Liver (tissue), 9 donors: Measurements from ENCODE around the gene PTER. TPM values are rescaled to one million over a fixed set of nuclear protein-coding genes. Genes with fewer than 3 reads are reported as not detected.

ENCODE experiments used
- DNase-seq: peaks from one replicate; pipeline ENCODE4 v3.0.0-alpha.2; 2017; ENCODE audit warnings: low spot score
- H3K27ac ChIP-seq, 2 donors: one replicate each; pipeline ENCODE4 v1.7.0; 2013; ENCODE audit warnings: inconsistent platforms in 2 of 2, low read length in 2 of 2, control low read depth in 1 of 2, low read depth in 1 of 2, mild to moderate bottlenecking in 1 of 2
- H3K27me3 ChIP-seq, 4 donors: one replicate each; pipeline versions ENCODE4 v1.6.1 to v1.7.0; 2013; ENCODE audit warnings: low read length in 3 of 4, inconsistent platforms in 1 of 4, mild to moderate bottlenecking in 1 of 4, moderate library complexity in 1 of 4; ENCODE audit not compliant: control insufficient read depth in 4 of 4, insufficient read depth in 4 of 4
- H3K36me3 ChIP-seq, 4 donors: one replicate each; pipeline versions ENCODE4 v1.6.1 to v1.7.0; 2013; ENCODE audit warnings: low read length in 3 of 4, mild to moderate bottlenecking in 3 of 4, low read depth in 1 of 4, moderate library complexity in 1 of 4; ENCODE audit not compliant: control insufficient read depth in 4 of 4, insufficient read depth in 3 of 4
- H3K4me1 ChIP-seq, 4 donors: one replicate each; pipeline versions ENCODE4 v1.6.1 to v1.7.0; 2013; ENCODE audit warnings: low read length in 3 of 4, mild to moderate bottlenecking in 3 of 4, moderate library complexity in 1 of 4; ENCODE audit not compliant: control insufficient read depth in 4 of 4, insufficient read depth in 4 of 4
- H3K4me3 ChIP-seq, 3 donors: one replicate each; pipeline versions ENCODE4 v1.6.1 to v1.7.0; 2013; ENCODE audit warnings: low read length in 3 of 3, control low read depth in 1 of 3, low read depth in 1 of 3, mild to moderate bottlenecking in 1 of 3
- H3K9ac ChIP-seq, 2 donors: one replicate each; pipeline ENCODE4 v1.7.0; 2013; ENCODE audit warnings: low read length in 2 of 2, mild to moderate bottlenecking in 2 of 2, moderate library complexity in 2 of 2, control low read depth in 1 of 2, low read depth in 1 of 2
- H3K9me3 ChIP-seq, 4 donors: one replicate each; pipeline versions ENCODE4 v1.6.1 to v1.7.0; 2013; ENCODE audit warnings: low read length in 3 of 4; ENCODE audit not compliant: control insufficient read depth in 4 of 4
- ATF3 ChIP-seq: IDR thresholded peaks from 2 replicates; pipeline ENCODE4 v1.6.1; 2016; ENCODE audit warnings: antibody characterized with exemption
- CTCF ChIP-seq: fragments of 150-350 bp; IDR thresholded peaks from 2 replicates; pipeline ENCODE4 v1.5.1; 2017; ENCODE audit warnings: improper control_type of control experiment, low read depth, low read length; ENCODE audit not compliant: missing input control
- EGR1 ChIP-seq, 2 donors: IDR thresholded peaks; 2 replicates each; pipeline ENCODE4 v1.6.1; 2016 to 2018; ENCODE audit warnings: antibody characterized with exemption in 2 of 2, low read depth in 2 of 2
- FOXA2 ChIP-seq: IDR thresholded peaks from 2 replicates; pipeline ENCODE4 v1.6.1; 2016; ENCODE audit warnings: antibody characterized with exemption
- GABPA ChIP-seq, 2 donors: IDR thresholded peaks in 1 of 2; conservative IDR thresholded peaks in 1 of 2; 2 replicates each; pipeline ENCODE4 v1.6.1; 2016; ENCODE audit warnings: antibody characterized with exemption in 2 of 2, mild to moderate bottlenecking in 1 of 2, moderate library complexity in 1 of 2
- HNF4G ChIP-seq: IDR thresholded peaks from 2 replicates; pipeline ENCODE4 v1.6.1; 2016; ENCODE audit warnings: antibody characterized with exemption
- NR2F2 ChIP-seq: IDR thresholded peaks from 2 replicates; pipeline ENCODE4 v1.6.1; 2016; ENCODE audit warnings: antibody characterized with exemption
- RAD21 ChIP-seq, 2 donors: IDR thresholded peaks; 2 replicates each; pipeline ENCODE4 v1.6.1; 2016; ENCODE audit warnings: antibody characterized with exemption in 2 of 2, mild to moderate bottlenecking in 2 of 2
- REST ChIP-seq: IDR thresholded peaks from 2 replicates; pipeline ENCODE4 v1.6.1; 2016; ENCODE audit warnings: antibody characterized with exemption, mild to moderate bottlenecking
- RXRA ChIP-seq, 2 donors: IDR thresholded peaks; 2 replicates each; pipeline ENCODE4 v1.6.1; 2017 to 2018; ENCODE audit warnings: antibody characterized with exemption in 2 of 2, mild to moderate bottlenecking in 1 of 2
- YY1 ChIP-seq: IDR thresholded peaks from 2 replicates; pipeline ENCODE4 v1.6.1; 2016; ENCODE audit warnings: antibody characterized with exemption, mild to moderate bottlenecking
- ZBTB33 ChIP-seq: IDR thresholded peaks from 2 replicates; pipeline ENCODE4 v1.6.1; 2016; ENCODE audit warnings: antibody characterized with exemption
- WGBS: extraction: QIAGEN DNeasy Blood & Tissue Kit; methylation state at CpG from one replicate; pipeline ENCODE4 v1.1.7; 2013; 5-methylcytosine and 5-hydroxymethylcytosine counted together
- polyA plus RNA-seq, 2 donors: library from polyadenylated mRNA; stranded (reverse) in 1 of 2; unstranded in 1 of 2; fragments of 200-250 nt in 1 of 2; fragments of >200 nt in 1 of 2; fragmentation: Nextera tagmentation in 1 of 2; extraction: Ambion mirVana in 1 of 2; gene quantifications; one replicate each; pipeline versions ENCODE4 v1.2.1 to v1.2.3, GENCODE V29; 2013 to 2015
- total RNA-seq, 2 donors: library from RNA; depleted of rRNA; stranded (reverse); fragments of >200 nt; gene quantifications; one replicate each; pipeline ENCODE4 v1.2.3, GENCODE V29; 2014
- donor health status: healthy.
- donor health status: healthy.
- donor health status: healthy.
- donor health status: healthy.
- donor health status: healthy.

The PTER gene
- total and polyA plus RNA-seq, 4 donors, result 4.4 to 15.7 (median 8.9) TPM

GRCh38 chr10:16445770-16446469 is 9.1 kb downstream of the PTER start:
- Histone ChIP-seq H3K27ac (no peak overlapping the region), H3K4me1 (no peaks in the 10 kb centered on the region), H3K9me3 (no peaks in the 10 kb centered on the region), H3K36me3 (peaks cover 0 to 3% (median 0%) of the 10 kb centered on the region in 4 donors), H3K4me3 (no peak overlapping the region), H3K27me3 (no peaks in the 10 kb centered on the region), H3K9ac (no peak overlapping the region)
- DNase-seq, result no peak
- TF ChIP-seq NR2F2, result no peak
- WGBS, result 96% methylated on average over 9 of the region's 9 CpGs

GRCh38 chr10:16449454-16449853 is 12.6 kb downstream of the PTER start:
- WGBS, result 95% methylated on average over 5 of the region's 5 CpGs
- Histone ChIP-seq H3K27me3 (no peaks in the 10 kb centered on the region), H3K4me1 (peaks cover 0 to 2% (median 0%) of the 10 kb centered on the region in 4 donors), H3K36me3 (no peaks in the 10 kb centered on the region), H3K9ac (no peak overlapping the region), H3K27ac (no peak overlapping the region), H3K9me3 (no peaks in the 10 kb centered on the region), H3K4me3 (no peak overlapping the region)
- TF ChIP-seq ATF3, result no peak
- TF ChIP-seq ZBTB33, result no peak
- no peak for TF ChIP-seq RXRA (IDR thresholded peaks at IDR 0.05)
- TF ChIP-seq FOXA2, result no peak
- TF ChIP-seq CTCF, result no peak
- no peak for TF ChIP-seq REST
- no peak for TF ChIP-seq EGR1 (IDR thresholded peaks at IDR 0.05; ENCODE audit: low read depth in 2 of 2)
- TF ChIP-seq HNF4G, result no peak
- TF ChIP-seq GABPA (IDR thresholded peaks at IDR 0.05 in 1 of 2, conservative IDR thresholded peaks at IDR 0.05 in 1 of 2), result no peak
- no peak for TF ChIP-seq YY1
- no peak for TF ChIP-seq RAD21 (IDR thresholded peaks at IDR 0.05)
- DNase-seq, result no peak
